ENCODE results near the gene SRP68. TPM values are rescaled to one million over a fixed set of nuclear protein-coding genes. Genes with fewer than 3 reads are reported as not detected.
"Not testable (repeated sequence)": the region's sequence is repeated elsewhere in the genome, so short reads cannot be mapped to it uniquely, and the experiment has no call there.

The SRP68 gene
- total RNA-seq, 1 experiment from 2014 or later, result 48.1 TPM

DNA sequence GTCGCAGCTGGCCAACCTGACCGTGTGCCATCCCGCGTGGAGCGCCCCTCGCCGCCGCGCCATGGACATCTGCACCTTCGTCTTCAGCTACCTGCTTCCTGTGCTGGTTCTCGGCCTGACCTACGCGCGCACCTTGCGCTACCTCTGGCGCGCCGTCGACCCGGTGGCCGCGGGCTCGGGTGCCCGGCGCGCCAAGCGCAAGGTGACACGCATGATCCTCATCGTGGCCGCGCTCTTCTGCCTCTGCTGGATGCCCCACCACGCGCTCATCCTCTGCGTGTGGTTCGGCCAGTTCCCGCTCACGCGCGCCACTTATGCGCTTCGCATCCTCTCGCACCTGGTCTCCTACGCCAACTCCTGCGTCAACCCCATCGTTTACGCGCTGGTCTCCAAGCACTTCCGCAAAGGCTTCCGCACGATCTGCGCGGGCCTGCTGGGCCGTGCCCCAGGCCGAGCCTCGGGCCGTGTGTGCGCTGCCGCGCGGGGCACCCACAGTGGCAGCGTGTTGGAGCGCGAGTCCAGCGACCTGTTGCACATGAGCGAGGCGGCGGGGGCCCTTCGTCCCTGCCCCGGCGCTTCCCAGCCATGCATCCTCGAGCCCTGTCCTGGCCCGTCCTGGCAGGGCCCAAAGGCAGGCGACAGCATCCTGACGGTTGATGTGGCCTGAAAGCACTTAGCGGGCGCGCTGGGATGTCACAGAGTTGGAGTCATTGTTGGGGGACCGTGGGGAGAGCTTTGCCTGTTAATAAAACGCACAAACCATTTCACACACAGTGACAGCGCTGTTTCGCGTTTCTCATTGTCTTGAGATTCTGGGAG lies 4.7 kb upstream of the SRP68 start:
- H3K27me3 ChIP-seq (replicated peaks), result peaks cover 74% of the 10 kb centered on the region
- peaks cover 3% of the 10 kb centered on the region; the same call in 1 of the 2 replicates for H3K9me3 ChIP-seq (replicated peaks)
- peaks cover 31% of the 10 kb centered on the region for H3K4me1 ChIP-seq (replicated peaks)
- H3K4me3 ChIP-seq, result no peak overlapping the region
- no peak overlapping the region for H3K27ac ChIP-seq
- no peak for DNase-seq (ENCODE audit: low read depth in 1 of 2, low spot score in 2 of 2)
- peaks cover 4% of the 10 kb centered on the region; the same call in 1 of the 2 replicates for H3K36me3 ChIP-seq

GRCh38 chr17:76076146-76076764 lies 3.9 kb upstream of the SRP68 start:
- peaks cover 3% of the 10 kb centered on the region; the same call in 1 of the 2 replicates for H3K9me3 ChIP-seq (replicated peaks)
- DNase-seq (ENCODE audit: low read depth in 1 of 2, low spot score in 2 of 2), result no peak
- no peak overlapping the region for H3K27ac ChIP-seq
- H3K4me1 ChIP-seq (replicated peaks), result peaks cover 31% of the 10 kb centered on the region
- H3K4me3 ChIP-seq, result no peak overlapping the region
- peaks cover 74% of the 10 kb centered on the region for H3K27me3 ChIP-seq (replicated peaks)
- peaks cover 9% of the 10 kb centered on the region; the same call in 1 of the 2 replicates for H3K36me3 ChIP-seq

GRCh38 chr17:76075364-76076145 lies 3.2 kb upstream of the SRP68 start:
- no peak for DNase-seq (ENCODE audit: low read depth in 1 of 2, low spot score in 2 of 2)
- Histone ChIP-seq H3K9me3 (replicated peaks) (peaks cover 3% of the 10 kb centered on the region; the same call in 1 of the 2 replicates), H3K27ac (no peak overlapping the region), H3K36me3 (peaks cover 13% of the 10 kb centered on the region), H3K4me1 (replicated peaks) (peaks cover 38% of the 10 kb centered on the region), H3K4me3 (no peak overlapping the region), H3K27me3 (replicated peaks) (peaks cover 70% of the 10 kb centered on the region)

GRCh38 chr17:76074390-76075363 lies 2.4 kb upstream of the SRP68 start, which contains the start of gene GALR2:
GALR2 (plus strand) TSS chr17:76074781; CDS start chr17:76074884, 103 bp downstream.
- peaks cover 20% of the 10 kb centered on the region for H3K36me3 ChIP-seq
- peaks cover 3% of the 10 kb centered on the region; the same call in 1 of the 2 replicates for H3K9me3 ChIP-seq (replicated peaks)
- no peak within 1 kb of the TSS for H3K27ac ChIP-seq
- H3K4me3 ChIP-seq, result no peak within 1 kb of the TSS
- DNase-seq (ENCODE audit: low read depth in 1 of 2, low spot score in 2 of 2), result no peak
- H3K27me3 ChIP-seq (replicated peaks), result peaks cover 61% of the 10 kb centered on the region
- peaks cover 38% of the 10 kb centered on the region for H3K4me1 ChIP-seq (replicated peaks)

DNA sequence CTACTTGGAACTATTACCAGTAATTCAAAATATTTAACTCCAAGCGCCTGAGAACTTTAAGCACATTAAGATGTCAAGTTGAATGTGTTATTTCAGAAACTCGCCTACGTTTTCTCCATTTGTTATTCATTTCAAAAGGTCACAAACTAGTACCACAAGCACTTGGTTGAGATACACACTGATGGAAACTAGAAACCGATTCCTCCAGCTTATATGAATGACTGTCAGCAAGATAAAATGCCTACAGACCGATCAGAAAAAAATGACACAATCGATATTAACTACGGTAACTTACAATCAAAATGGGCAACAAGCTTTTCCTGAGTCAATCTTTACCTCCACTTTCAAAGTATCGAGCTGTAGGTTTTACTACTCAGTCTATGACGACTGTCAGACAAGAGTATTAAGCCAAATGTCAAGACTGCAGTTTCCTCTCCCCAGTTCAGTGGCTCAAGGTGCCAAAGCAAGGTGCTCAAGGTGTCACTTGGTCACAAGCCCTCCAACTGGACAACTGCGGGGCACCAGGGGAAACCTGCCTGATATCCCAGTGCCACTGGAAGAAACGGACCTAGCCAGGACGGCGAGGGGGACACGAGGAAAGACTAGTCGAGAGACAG lies 678 bp downstream of the SRP68 start:
- Histone ChIP-seq H3K4me1 (replicated peaks) (peaks cover 29% of the 10 kb centered on the region), H3K27me3 (replicated peaks) (peaks cover 32% of the 10 kb centered on the region)
- DNase-seq (ENCODE audit: low read depth in 1 of 2, low spot score in 2 of 2), result peak in 1 of 2 experiments; percentile 61

DNA sequence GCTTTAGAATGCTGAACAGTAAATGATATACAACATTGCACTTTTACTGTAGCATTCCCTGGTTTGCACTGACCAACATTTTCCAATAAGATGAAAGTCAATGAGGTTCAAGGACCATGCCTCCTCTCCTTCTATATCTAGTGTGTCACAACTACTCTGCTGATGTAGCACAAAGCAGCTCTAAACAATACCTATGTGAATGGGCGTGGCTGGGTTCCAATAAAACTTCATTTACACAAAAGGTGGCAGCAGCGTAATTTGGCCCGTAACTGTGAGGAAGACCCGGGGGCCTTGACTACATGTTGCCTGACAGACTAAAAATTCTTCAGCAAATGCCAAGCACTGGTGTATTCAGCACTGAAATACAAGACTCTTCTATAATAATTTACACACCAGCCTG lies 6.5 kb downstream of the SRP68 start:
- H3K36me3 ChIP-seq, result peaks cover 90% of the 10 kb centered on the region
- H3K4me3 ChIP-seq, result no peak overlapping the region
- no peaks in the 10 kb centered on the region for H3K27me3 ChIP-seq (replicated peaks)
- no peak overlapping the region for H3K27ac ChIP-seq
- peaks cover 3% of the 10 kb centered on the region for H3K4me1 ChIP-seq (replicated peaks)
- no peaks in the 10 kb centered on the region for H3K9me3 ChIP-seq (replicated peaks)
- DNase-seq (ENCODE audit: low read depth in 1 of 2, low spot score in 2 of 2), result no peak

More for the DNA sequence above, 678 bp downstream of the SRP68 start:
- H3K27ac ChIP-seq, result peak overlapping the region; percentile 40
- H3K36me3 ChIP-seq, result peaks cover 47% of the 10 kb centered on the region
- H3K4me3 ChIP-seq, result peak overlapping the region; percentile 67
- no peaks in the 10 kb centered on the region for H3K9me3 ChIP-seq (replicated peaks)

DNA sequence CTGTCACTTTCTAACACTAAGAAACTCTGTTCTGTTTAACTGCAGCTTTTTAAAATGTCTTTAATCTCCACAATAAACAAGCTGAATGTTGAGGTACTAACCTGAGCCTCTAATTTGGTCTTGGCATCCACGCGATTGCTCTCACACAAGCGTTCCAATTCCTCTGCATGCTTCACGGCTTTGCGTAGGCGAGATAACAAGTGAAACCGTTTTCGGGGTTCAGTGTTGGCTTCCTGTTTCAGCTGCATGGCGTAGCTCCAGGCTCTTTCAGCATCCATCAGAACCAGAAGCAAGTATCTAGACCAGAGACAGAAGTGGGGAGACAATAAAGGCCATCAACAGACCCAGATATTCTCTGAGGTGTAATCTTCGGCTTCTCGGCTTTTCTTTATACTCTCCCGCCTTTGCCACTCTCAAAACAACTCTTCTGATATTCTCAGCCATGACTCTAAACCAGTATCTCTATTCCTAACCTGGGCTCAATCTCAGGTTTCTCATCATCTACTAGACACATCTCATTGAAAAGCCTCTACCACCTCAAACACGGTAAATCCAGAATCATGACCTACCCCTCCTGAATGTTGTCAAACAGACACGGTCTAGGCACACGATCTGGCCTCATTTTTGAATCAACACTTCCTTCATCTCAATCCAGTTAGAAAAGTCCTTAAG lies 8.3 kb downstream of the SRP68 start:
- no peak overlapping the region for H3K27ac ChIP-seq
- no peak for DNase-seq (ENCODE audit: low read depth in 1 of 2, low spot score in 2 of 2)
- H3K27me3 ChIP-seq (replicated peaks), result no peaks in the 10 kb centered on the region
- no peaks in the 10 kb centered on the region for H3K9me3 ChIP-seq (replicated peaks)
- H3K4me1 ChIP-seq (replicated peaks), result no peaks in the 10 kb centered on the region
- H3K4me3 ChIP-seq, result no peak overlapping the region
- peaks cover 90% of the 10 kb centered on the region for H3K36me3 ChIP-seq

GRCh38 chr17:76058264-76058663 lies 14.1 kb downstream of the SRP68 start:
- H3K4me3 ChIP-seq; H3K27me3 ChIP-seq (replicated peaks); H3K9me3 ChIP-seq (replicated peaks); H3K27ac ChIP-seq; H3K4me1 ChIP-seq (replicated peaks); DNase-seq (ENCODE audit: low read depth in 1 of 2, low spot score in 2 of 2): not testable (repeated sequence)
- H3K36me3 ChIP-seq, result peaks cover 92% of the 10 kb centered on the region

GRCh38 chr17:76056882-76057281 lies 15.4 kb downstream of the SRP68 start:
- no peak for DNase-seq (ENCODE audit: low read depth in 1 of 2, low spot score in 2 of 2)
- Histone ChIP-seq H3K27ac (no peak overlapping the region), H3K36me3 (peaks cover 94% of the 10 kb centered on the region), H3K4me3 (no peak overlapping the region), H3K27me3 (replicated peaks) (no peaks in the 10 kb centered on the region), H3K4me1 (replicated peaks) (peaks cover 10% of the 10 kb centered on the region), H3K9me3 (replicated peaks) (no peaks in the 10 kb centered on the region)

DNA sequence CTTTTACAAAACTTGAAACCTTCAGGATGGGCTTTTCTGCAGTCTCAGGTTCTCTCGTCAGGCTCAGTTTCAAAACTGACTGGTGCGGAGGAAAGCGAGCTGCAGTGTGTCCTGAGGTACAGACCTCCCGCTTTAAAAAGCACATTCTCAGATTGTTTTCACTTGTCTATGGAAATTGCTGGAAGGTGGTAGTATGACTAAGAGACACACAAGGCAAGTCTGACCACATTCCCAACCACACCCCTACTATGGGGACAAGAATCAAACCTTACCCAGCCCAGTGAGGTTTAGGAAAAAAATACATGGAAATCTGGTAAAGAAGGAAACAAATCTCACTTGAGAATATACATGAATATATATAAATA lies 18.2 kb downstream of the SRP68 start:
- no peak for DNase-seq (ENCODE audit: low read depth in 1 of 2, low spot score in 2 of 2)
- Histone ChIP-seq H3K27me3 (replicated peaks) (no peaks in the 10 kb centered on the region), H3K36me3 (peaks cover 96% of the 10 kb centered on the region), H3K9me3 (replicated peaks) (no peaks in the 10 kb centered on the region), H3K27ac (no peak overlapping the region), H3K4me1 (replicated peaks) (peaks cover 13% of the 10 kb centered on the region), H3K4me3 (no peak overlapping the region)

GRCh38 chr17:76053246-76054111 lies 18.8 kb downstream of the SRP68 start:
- Histone ChIP-seq H3K4me3 (no peak overlapping the region), H3K27me3 (replicated peaks) (no peaks in the 10 kb centered on the region), H3K36me3 (peaks cover 96% of the 10 kb centered on the region), H3K27ac (no peak overlapping the region), H3K4me1 (replicated peaks) (peaks cover 19% of the 10 kb centered on the region), H3K9me3 (replicated peaks) (no peaks in the 10 kb centered on the region)
- no peak for DNase-seq (ENCODE audit: low read depth in 1 of 2, low spot score in 2 of 2)

All from SJSA1 (cell line).